Choroid plexus epithelial cell (primary cell): ENCODE results near the gene MICU1.
"Not testable (repeated sequence)": the region's sequence is repeated elsewhere in the genome, so short reads cannot be mapped to it uniquely, and the experiment has no call there.

Experiments
- DNase-seq: peaks from one replicate; pipeline ENCODE4 v3.0.0-alpha.2; 2010; ENCODE audit warnings: low read depth
- H3K4me3 ChIP-seq: 2 replicates; pipeline ENCODE4 v1.5.1; 2011; ENCODE audit warnings: low read depth, mild to moderate bottlenecking, control low read depth, low read length, moderate library complexity
- CTCF ChIP-seq: conservative IDR thresholded peaks from 2 replicates; pipeline ENCODE4 v1.5.1; 2011; ENCODE audit warnings: low read depth, mild to moderate bottlenecking, control low read depth, inconsistent platforms, low read length, moderate library complexity

Gene MICU1, protein sequence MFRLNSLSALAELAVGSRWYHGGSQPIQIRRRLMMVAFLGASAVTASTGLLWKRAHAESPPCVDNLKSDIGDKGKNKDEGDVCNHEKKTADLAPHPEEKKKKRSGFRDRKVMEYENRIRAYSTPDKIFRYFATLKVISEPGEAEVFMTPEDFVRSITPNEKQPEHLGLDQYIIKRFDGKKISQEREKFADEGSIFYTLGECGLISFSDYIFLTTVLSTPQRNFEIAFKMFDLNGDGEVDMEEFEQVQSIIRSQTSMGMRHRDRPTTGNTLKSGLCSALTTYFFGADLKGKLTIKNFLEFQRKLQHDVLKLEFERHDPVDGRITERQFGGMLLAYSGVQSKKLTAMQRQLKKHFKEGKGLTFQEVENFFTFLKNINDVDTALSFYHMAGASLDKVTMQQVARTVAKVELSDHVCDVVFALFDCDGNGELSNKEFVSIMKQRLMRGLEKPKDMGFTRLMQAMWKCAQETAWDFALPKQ

GRCh38 chr10:72625608-72626443 lies at the start of gene MICU1:
Gene MICU1, minus strand, starts transcription at chr10:72626079. Its CDS starts 59,286 bp downstream, at chr10:72566793.
- H3K4me3 ChIP-seq: peak within 1 kb of the TSS; percentile 94
- no peak for TF ChIP-seq CTCF
- peak; percentile 95 for DNase-seq

GRCh38 chr10:72674174-72674573 lies 48.3 kb upstream of the MICU1 start:
- DNase-seq, H3K4me3 ChIP-seq: not testable (repeated sequence)

- H3K4me3 ChIP-seq: no peak overlapping the region
- no peak for TF ChIP-seq CTCF
- DNase-seq: no peak
Observed at GRCh38 chr10:72673280-72673679, 47.4 kb upstream of the MICU1 start.

- H3K4me3 ChIP-seq: no peak overlapping the region
- TF ChIP-seq CTCF: no peak
Observed at GRCh38 chr10:72667207-72667864, 41.5 kb upstream of the MICU1 start.

DNA sequence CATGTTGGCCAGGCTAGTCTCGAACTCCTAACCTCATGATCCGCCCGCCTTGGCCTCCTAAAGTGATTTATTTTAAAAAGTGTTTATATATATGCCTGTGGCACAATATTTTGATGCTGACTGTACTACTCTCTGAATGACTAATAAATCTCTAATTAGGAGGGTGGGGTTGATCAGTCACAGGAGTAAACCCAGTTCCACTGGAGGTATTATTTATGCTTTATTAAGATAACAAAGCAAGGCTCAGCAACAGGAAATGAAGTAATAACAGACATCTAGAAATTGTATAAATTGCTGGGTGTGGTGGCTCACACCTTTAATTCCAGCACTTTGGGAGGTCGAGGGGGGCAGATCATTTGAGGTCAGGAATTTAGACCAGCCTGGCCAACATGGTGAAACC lies 40.0 kb upstream of the MICU1 start:
- DNase-seq: no peak
- no peak overlapping the region for H3K4me3 ChIP-seq
- no peak for TF ChIP-seq CTCF

More at GRCh38 chr10:72667207-72667864, 41.5 kb upstream of the MICU1 start:
- no peak for DNase-seq

DNA sequence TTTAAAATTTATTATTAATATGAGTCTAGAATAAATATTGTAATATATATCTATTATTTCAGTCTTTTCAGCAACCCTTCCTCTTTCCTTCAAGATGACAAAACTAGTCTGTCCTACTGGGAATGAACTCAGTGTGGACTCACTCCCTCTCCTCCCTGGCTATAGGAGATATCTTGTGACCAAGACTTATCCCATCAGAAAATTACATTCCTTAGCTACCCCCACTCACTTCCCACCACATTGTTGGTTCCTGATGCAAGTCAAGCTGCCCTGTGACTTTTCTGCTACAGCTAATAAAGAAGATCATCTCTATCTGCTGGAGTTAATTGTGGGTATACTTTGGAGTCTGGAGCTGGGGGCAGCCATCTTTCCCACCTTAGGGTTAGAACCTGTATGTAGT lies 38.1 kb upstream of the MICU1 start:
- H3K4me3 ChIP-seq: no peak overlapping the region
- DNase-seq: no peak
- TF ChIP-seq CTCF: no peak

DNA sequence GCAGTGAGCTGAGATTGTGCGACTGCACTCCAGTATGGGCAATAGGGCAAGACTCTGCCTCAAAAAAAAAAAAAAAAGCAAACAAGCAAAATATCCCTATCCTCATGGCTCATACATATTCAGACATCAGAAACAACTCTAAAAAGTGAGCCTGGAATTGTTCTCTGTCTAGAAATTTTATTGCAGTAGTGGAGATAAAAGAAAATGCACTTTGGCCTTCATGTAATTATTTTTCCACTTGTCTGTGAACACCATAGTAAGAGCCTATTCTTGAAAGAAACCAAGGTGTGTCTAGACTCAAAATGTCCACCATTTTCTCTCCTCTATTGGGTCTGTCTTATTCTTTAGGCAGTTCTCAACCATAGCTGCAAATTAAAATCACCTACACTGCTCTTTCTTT lies 35.6 kb upstream of the MICU1 start:
- H3K4me3 ChIP-seq: no peak overlapping the region
- TF ChIP-seq CTCF: no peak
- DNase-seq: no peak
